Neural progenitor cell (in vitro differentiated cells): ENCODE measurements around the gene CCDC182. TPM values are rescaled to one million over a fixed set of nuclear protein-coding genes. Genes with fewer than 3 reads are reported as not detected.
A peak's percentile ranks its signal among the peaks of the same experiment; 100 is the strongest.

Experiments used
- DNase-seq: peaks from one replicate; pipeline ENCODE4 v3.0.0-alpha.2; 2016; ENCODE audit warnings: low spot score
- H2AFZ ChIP-seq: fragments of 200-600 bp; sonication (generic); replicated peaks from 2 replicates; pipeline ENCODE4 v1.6.1; 2016; ENCODE audit warnings: antibody characterized with exemption
- H3F3A ChIP-seq: fragments of 200-600 bp; sonication (generic); 2 replicates; pipeline ENCODE4 v1.6.1; 2016; ENCODE audit warnings: antibody characterized with exemption, low read depth
- H3K27ac ChIP-seq: fragments of 200-600 bp; sonication (generic); 2 replicates; pipeline ENCODE4 v1.5.1; 2016; ENCODE audit warnings: mild to moderate bottlenecking
- H3K27me3 ChIP-seq: fragments of 200-600 bp; sonication (generic); 2 replicates; pipeline ENCODE4 v1.6.1; 2016; ENCODE audit warnings: mild to moderate bottlenecking, moderate library complexity
- H3K36me3 ChIP-seq: fragments of 200-600 bp; sonication (generic); 2 replicates; pipeline ENCODE4 v1.5.1; 2016
- H3K4me1 ChIP-seq: fragments of 200-600 bp; sonication (generic); 2 replicates; pipeline ENCODE4 v1.6.1; 2016; ENCODE audit warnings: mixed run types
- H3K4me2 ChIP-seq: fragments of 200-600 bp; sonication (generic); 2 replicates; pipeline ENCODE4 v1.6.1; 2016
- H3K4me3 ChIP-seq: fragments of 200-600 bp; sonication (generic); 2 replicates; pipeline ENCODE4 v1.5.1; 2016
- H3K79me2 ChIP-seq: fragments of 200-600 bp; sonication (generic); 2 replicates; pipeline ENCODE4 v1.6.1; 2016; ENCODE audit warnings: low read depth
- H3K9ac ChIP-seq: fragments of 200-600 bp; sonication (generic); 2 replicates; pipeline ENCODE4 v1.6.1; 2016
- H3K9me3 ChIP-seq: fragments of 200-600 bp; sonication (generic); 2 replicates; pipeline ENCODE4 v1.5.1; 2016; ENCODE audit warnings: low read depth
- H4K20me1 ChIP-seq: fragments of 200-600 bp; sonication (generic); 2 replicates; pipeline ENCODE4 v1.6.1; 2016; ENCODE audit warnings: low read depth
- H3K27ac Mint-ChIP-seq: 3 replicates; pipeline ENCODE4 v1.8.0; 2021; ENCODE audit warnings: mixed read lengths
- H3K27me3 Mint-ChIP-seq: 2 replicates; pipeline ENCODE4 v1.8.0; 2022; ENCODE audit warnings: low read depth, mild to moderate bottlenecking, inconsistent platforms, moderate library complexity, mixed read lengths; ENCODE audit not compliant: insufficient read depth
- H3K36me3 Mint-ChIP-seq: 3 replicates; pipeline ENCODE4 v1.8.0; 2021; ENCODE audit warnings: mixed read lengths
- H3K4me1 Mint-ChIP-seq: 3 replicates; pipeline ENCODE4 v1.8.0; 2021; ENCODE audit warnings: mixed read lengths
- H3K4me3 Mint-ChIP-seq: 3 replicates; pipeline ENCODE4 v1.8.0; 2021; ENCODE audit warnings: mild to moderate bottlenecking, moderate library complexity, mixed read lengths
- H3K9me3 Mint-ChIP-seq: 3 replicates; pipeline ENCODE4 v1.8.0; 2020; ENCODE audit warnings: mixed read lengths
- EZH2 ChIP-seq: fragments of 200-600 bp; sonication (generic); IDR thresholded peaks from 2 replicates; pipeline ENCODE4 v1.6.1; 2017; ENCODE audit warnings: antibody characterized with exemption, mild to moderate bottlenecking, moderate library complexity
- EZH2phosphoT487 ChIP-seq: fragments of 200-600 bp; sonication (generic); IDR thresholded peaks from 2 replicates; pipeline ENCODE4 v1.6.1; 2017; ENCODE audit warnings: antibody characterized with exemption
- total RNA-seq: library from RNA; depleted of rRNA; stranded (reverse); fragments of >200 nt; gene quantifications from 2 replicates; pipeline ENCODE4 v1.2.3, GENCODE V29; 2015; ENCODE audit warnings: low replicate concordance
- TF ChIP-seq, protein P1 (sequence below): fragments of 200-600 bp; sonication (generic); IDR thresholded peaks from 2 replicates; pipeline ENCODE4 v1.5.1; 2017; ENCODE audit warnings: antibody characterized with exemption, mild to moderate bottlenecking

CCDC182 gene
- total RNA-seq, 1 donor from 2014 or later = not detected

DNA sequence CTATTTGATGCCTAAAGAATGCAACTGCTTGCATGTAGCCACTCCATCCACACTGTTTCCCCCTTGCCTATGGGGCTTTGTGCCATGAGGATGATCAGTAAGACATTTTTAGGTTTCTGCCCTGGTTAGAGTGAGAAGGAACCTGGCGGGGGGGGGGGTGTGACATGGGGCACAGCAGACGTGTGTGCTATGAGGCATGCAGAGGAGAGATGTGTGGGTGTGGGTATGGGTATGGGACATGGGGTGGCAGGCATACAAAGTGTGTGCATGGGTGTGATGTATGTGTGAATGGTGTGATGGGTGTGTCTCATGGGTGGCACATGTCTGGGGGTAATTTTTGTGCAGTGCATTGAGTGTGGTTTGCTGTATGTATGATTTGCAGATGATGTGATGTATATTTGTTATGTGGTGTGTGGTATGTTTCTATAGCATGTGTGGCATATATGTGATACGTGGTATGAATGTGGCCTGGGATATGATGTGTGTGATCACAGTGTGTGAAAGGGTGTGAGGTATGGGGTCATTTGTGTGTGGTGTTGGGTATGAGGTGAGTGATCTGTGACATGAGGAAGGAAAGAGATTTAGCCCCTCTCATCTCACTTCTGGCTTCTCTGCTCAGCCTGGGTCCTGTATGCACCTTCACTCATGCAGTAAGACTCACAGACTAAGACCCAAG lies 14.9 kb downstream of the CCDC182 start:
- H3K27me3 Mint-ChIP-seq = peaks cover 2% of the 10 kb centered on the region
- Histone ChIP-seq H2AFZ (no peak overlapping the region), H3K36me3 (no peaks in the 10 kb centered on the region), H3K9me3 (no peaks in the 10 kb centered on the region), H3K4me1 (no peaks in the 10 kb centered on the region), H4K20me1 (no peaks in the 10 kb centered on the region), H3F3A (peaks cover 2% of the 10 kb centered on the region), H3K4me3 (no peak overlapping the region), H3K27ac (no peak overlapping the region), H3K79me2 (no peaks in the 10 kb centered on the region), H3K9ac (no peak overlapping the region), H3K27me3 (no peaks in the 10 kb centered on the region), H3K4me2 (no peak overlapping the region)
- no peaks in the 10 kb centered on the region for H3K36me3 Mint-ChIP-seq
- no peak overlapping the region for H3K4me3 Mint-ChIP-seq
- DNase-seq = no peak
- TF ChIP-seq, protein P1, sequence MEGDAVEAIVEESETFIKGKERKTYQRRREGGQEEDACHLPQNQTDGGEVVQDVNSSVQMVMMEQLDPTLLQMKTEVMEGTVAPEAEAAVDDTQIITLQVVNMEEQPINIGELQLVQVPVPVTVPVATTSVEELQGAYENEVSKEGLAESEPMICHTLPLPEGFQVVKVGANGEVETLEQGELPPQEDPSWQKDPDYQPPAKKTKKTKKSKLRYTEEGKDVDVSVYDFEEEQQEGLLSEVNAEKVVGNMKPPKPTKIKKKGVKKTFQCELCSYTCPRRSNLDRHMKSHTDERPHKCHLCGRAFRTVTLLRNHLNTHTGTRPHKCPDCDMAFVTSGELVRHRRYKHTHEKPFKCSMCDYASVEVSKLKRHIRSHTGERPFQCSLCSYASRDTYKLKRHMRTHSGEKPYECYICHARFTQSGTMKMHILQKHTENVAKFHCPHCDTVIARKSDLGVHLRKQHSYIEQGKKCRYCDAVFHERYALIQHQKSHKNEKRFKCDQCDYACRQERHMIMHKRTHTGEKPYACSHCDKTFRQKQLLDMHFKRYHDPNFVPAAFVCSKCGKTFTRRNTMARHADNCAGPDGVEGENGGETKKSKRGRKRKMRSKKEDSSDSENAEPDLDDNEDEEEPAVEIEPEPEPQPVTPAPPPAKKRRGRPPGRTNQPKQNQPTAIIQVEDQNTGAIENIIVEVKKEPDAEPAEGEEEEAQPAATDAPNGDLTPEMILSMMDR = no peak
- TF ChIP-seq EZH2phosphoT487 (no peak), EZH2 (no peak)
- H3K9me3 Mint-ChIP-seq = no peaks in the 10 kb centered on the region
- no peak overlapping the region for H3K27ac Mint-ChIP-seq
- peaks cover 33% of the 10 kb centered on the region for H3K4me1 Mint-ChIP-seq

DNA sequence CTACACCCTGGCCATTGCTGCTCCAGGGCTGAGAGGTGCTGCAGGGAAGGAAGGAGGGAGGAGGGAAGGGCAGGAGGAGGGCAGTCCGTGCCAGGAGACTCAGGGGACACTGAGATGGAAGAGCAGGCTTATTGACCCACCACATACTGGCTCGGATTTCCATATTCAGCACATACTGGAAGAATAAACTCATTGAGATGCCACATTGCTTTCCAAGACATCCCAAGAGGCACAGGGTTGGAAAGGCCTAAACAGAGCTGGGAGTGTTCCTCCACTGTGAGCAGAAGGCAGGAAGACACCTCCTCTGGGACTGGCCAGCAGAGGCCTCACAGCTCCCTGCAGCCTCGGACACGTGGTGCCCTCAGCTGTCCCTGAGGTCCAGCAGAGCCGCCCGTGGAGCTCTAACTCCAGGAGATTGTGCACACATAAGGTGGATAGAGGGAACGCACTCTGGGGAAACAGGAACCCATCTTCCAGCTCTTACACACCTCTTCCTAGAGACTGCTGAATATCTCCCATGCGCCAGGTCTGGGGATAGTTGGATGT lies 17.4 kb downstream of the CCDC182 start:
- no peak overlapping the region for H3K27ac ChIP-seq
- H3K9me3 Mint-ChIP-seq = no peaks in the 10 kb centered on the region
- H3K4me3 ChIP-seq = no peak overlapping the region
- no peaks in the 10 kb centered on the region for H3K36me3 Mint-ChIP-seq
- peaks cover 6% of the 10 kb centered on the region for H3K4me1 ChIP-seq
- no peaks in the 10 kb centered on the region for H3K9me3 ChIP-seq
- no peaks in the 10 kb centered on the region for H3K36me3 ChIP-seq
- H3K4me2 ChIP-seq = no peak overlapping the region
- peak overlapping the region; percentile 33 for H3K27ac Mint-ChIP-seq
- TF ChIP-seq, protein P1 = no peak
- TF ChIP-seq EZH2 (no peak), EZH2phosphoT487 (no peak)
- no peak for DNase-seq
- H4K20me1 ChIP-seq = no peaks in the 10 kb centered on the region
- peaks cover 2% of the 10 kb centered on the region for H3K27me3 Mint-ChIP-seq
- H3K4me3 Mint-ChIP-seq = no peak overlapping the region
- no peaks in the 10 kb centered on the region for H3F3A ChIP-seq
- no peak overlapping the region for H3K9ac ChIP-seq
- peaks cover 42% of the 10 kb centered on the region for H3K4me1 Mint-ChIP-seq
- H3K79me2 ChIP-seq = no peaks in the 10 kb centered on the region
- no peak overlapping the region for H2AFZ ChIP-seq
- no peaks in the 10 kb centered on the region for H3K27me3 ChIP-seq

- H3K4me3 Mint-ChIP-seq = no peak overlapping the region
These were observed 18.3 kb downstream of the CCDC182 start for GRCh38 chr17:57726838-57727237.

More at GRCh38 chr17:57726838-57727237, 18.3 kb downstream of the CCDC182 start:
- Histone ChIP-seq H3K4me2 (no peak overlapping the region), H3F3A (no peaks in the 10 kb centered on the region), H3K27me3 (no peaks in the 10 kb centered on the region), H3K36me3 (no peaks in the 10 kb centered on the region), H3K79me2 (no peaks in the 10 kb centered on the region), H4K20me1 (no peaks in the 10 kb centered on the region), H3K9me3 (no peaks in the 10 kb centered on the region), H3K27ac (no peak overlapping the region), H3K9ac (no peak overlapping the region), H3K4me3 (no peak overlapping the region), H2AFZ (no peak overlapping the region), H3K4me1 (peaks cover 6% of the 10 kb centered on the region)
- TF ChIP-seq, protein P1 = no peak
- TF ChIP-seq EZH2phosphoT487 (no peak), EZH2 (no peak)
- Mint-ChIP-seq H3K27ac (peak overlapping the region; percentile 15), H3K36me3 (no peaks in the 10 kb centered on the region), H3K27me3 (peaks cover 8% of the 10 kb centered on the region), H3K4me1 (peaks cover 49% of the 10 kb centered on the region), H3K9me3 (no peaks in the 10 kb centered on the region)
- no peak for DNase-seq
